GM23248 (cell line): ENCODE data around the gene NFIL3.

ENCODE experiments used
- EZH2 ChIP-seq: fragments of 200-600 bp; sonication (generic); IDR thresholded peaks from 2 replicates; pipeline ENCODE4 v1.6.1; 2018; ENCODE audit warnings: antibody characterized with exemption, mild to moderate bottlenecking; ENCODE audit not compliant: insufficient read depth, poor library complexity, severe bottlenecking
- EZH2phosphoT487 ChIP-seq: fragments of 200-600 bp; sonication (generic); IDR thresholded peaks from 2 replicates; pipeline ENCODE4 v1.6.1; 2018; ENCODE audit warnings: antibody characterized with exemption, moderate library complexity, mild to moderate bottlenecking, low read depth; ENCODE audit not compliant: insufficient read depth

GRCh38 chr9:91361291-91362050 is 62.2 kb downstream of the NFIL3 start, which contains the start of gene AUH:
- TF ChIP-seq EZH2phosphoT487 (no peak), EZH2 (no peak)
